Lower leg skin (tissue), 4 donors: Measurements from ENCODE around the gene RAB1A. TPM values are rescaled to one million over a fixed set of nuclear protein-coding genes. Genes with fewer than 3 reads are reported as not detected.
A peak's percentile ranks its signal among the peaks of the same experiment; 100 is the strongest.

Source experiments
- DNase-seq, 2 donors: peaks; one replicate each; pipeline ENCODE4 v3.0.0-alpha.2; 2019; ENCODE audit warnings: low spot score in 2 of 2
- H3K4me3 ChIP-seq: fragments of 200-600 bp; sonication (generic); 2 replicates; pipeline ENCODE4 v1.5.1; 2017; ENCODE audit warnings: mild to moderate bottlenecking, low read depth; ENCODE audit not compliant: poor library complexity, severe bottlenecking
- CTCF ChIP-seq, 3 donors: fragments of 450-650 bp; IDR thresholded peaks; one replicate each; pipeline ENCODE4 v1.5.1; 2016; ENCODE audit warnings: antibody characterized with exemption in 3 of 3, mild to moderate bottlenecking in 3 of 3, moderate library complexity in 2 of 3
- POLR2A ChIP-seq, 2 donors: fragments of 450-650 bp; IDR thresholded peaks; one replicate each; pipeline ENCODE4 v1.6.1; 2016 to 2017; ENCODE audit warnings: antibody characterized with exemption in 2 of 2, mild to moderate bottlenecking in 1 of 2, moderate library complexity in 1 of 2
- WGBS, 2 donors: methylation state at CpG; one replicate each; pipeline ENCODE4 v1.1.5; 2018; 5-methylcytosine and 5-hydroxymethylcytosine counted together
- intact Hi-C: fragments of 100-400 bp; cut with DNase I; formaldehyde crosslinking; loops from one replicate; pipeline ENCODE4 v1.15.0; 2023; ENCODE audit warnings: low total_unique reads
- total RNA-seq, 4 donors: library from RNA; depleted of rRNA; stranded (reverse); fragments of >200 nt; gene quantifications; one replicate each; pipeline ENCODE4 v1.1.0, GENCODE V29; 2016

Gene RAB1A
- total RNA-seq, 4 donors from 2014 or later, result 49.1 to 68.0 (median 55.2) TPM

GRCh38 chr2:65093211-65093610 is 36.7 kb downstream of the RAB1A start:
- DNase-seq, result no peak
- intact Hi-C loops, result no loop called here
- no peak for TF ChIP-seq CTCF (IDR thresholded peaks at IDR 0.05)
- no peak for TF ChIP-seq POLR2A (IDR thresholded peaks at IDR 0.05)
- no peak overlapping the region for H3K4me3 ChIP-seq

GRCh38 chr2:65092791-65093190 is 37.1 kb downstream of the RAB1A start:
- 88 to 94% methylated on average over 4 of the region's 4 CpGs for WGBS, 2 donors
- H3K4me3 ChIP-seq, result no peak overlapping the region
- no peak for DNase-seq
- TF ChIP-seq CTCF (IDR thresholded peaks at IDR 0.05), result no peak
- TF ChIP-seq POLR2A (IDR thresholded peaks at IDR 0.05), result no peak
- intact Hi-C loops, result no loop called here

GRCh38 chr2:65085148-65085547 is 44.8 kb downstream of the RAB1A start:
- TF ChIP-seq POLR2A (IDR thresholded peaks at IDR 0.05) (no peak), CTCF (IDR thresholded peaks at IDR 0.05) (no peak)
- H3K4me3 ChIP-seq, result no peak overlapping the region
- 93 to 99% methylated on average over 3 of the region's 3 CpGs for WGBS, 2 donors
- no peak for DNase-seq
- intact Hi-C loops, result no loop called here

GRCh38 chr2:65081232-65081685 is 48.6 kb downstream of the RAB1A start:
- intact Hi-C loops, result no loop called here
- no peak for TF ChIP-seq CTCF (IDR thresholded peaks at IDR 0.05)
- no peak for TF ChIP-seq POLR2A (IDR thresholded peaks at IDR 0.05)
- no peak for DNase-seq
- H3K4me3 ChIP-seq, result no peak overlapping the region
- 70 to 72% methylated on average over 4 of the region's 4 CpGs for WGBS, 2 donors

GRCh38 chr2:65079017-65079416 is 50.9 kb downstream of the RAB1A start:
- DNase-seq, result peak in 1 of 2 donors; percentile 60
- WGBS, 2 donors, result 96% methylated on average over 6 of the region's 6 CpGs
- no peak overlapping the region for H3K4me3 ChIP-seq
- intact Hi-C loops, result no loop called here
- TF ChIP-seq POLR2A (IDR thresholded peaks at IDR 0.05) (no peak), CTCF (IDR thresholded peaks at IDR 0.05) (no peak)

GRCh38 chr2:65077898-65078297 is 52.0 kb downstream of the RAB1A start:
- DNase-seq, result peak in 1 of 2 donors; percentile 67
- WGBS, 2 donors, result 93% methylated on average over 7 of the region's 7 CpGs
- TF ChIP-seq CTCF (IDR thresholded peaks at IDR 0.05) (no peak), POLR2A (IDR thresholded peaks at IDR 0.05) (no peak)
- no peak overlapping the region for H3K4me3 ChIP-seq
- intact Hi-C loops, result no loop called here
